Kidney epithelial cell (primary cell): ENCODE data around the gene ACCS. TPM values are rescaled to one million over a fixed set of nuclear protein-coding genes. Genes with fewer than 3 reads are reported as not detected.

Experiments
- DNase-seq: peaks from one replicate; pipeline ENCODE4 v3.0.0-alpha.2; 2010; ENCODE audit warnings: low read depth
- H3K27me3 ChIP-seq: 2 replicates; pipeline ENCODE4 v1.6.0; 2011; ENCODE audit warnings: low read length; ENCODE audit not compliant: control insufficient read depth, insufficient read depth
- H3K36me3 ChIP-seq: 2 replicates; pipeline ENCODE4 v1.5.1; 2011; ENCODE audit warnings: low read length; ENCODE audit not compliant: control insufficient read depth, insufficient read depth
- H3K4me3 ChIP-seq: 2 replicates; pipeline ENCODE4 v1.5.1; 2011; ENCODE audit warnings: low read depth, mild to moderate bottlenecking, control low read depth, low read length
- CTCF ChIP-seq: IDR thresholded peaks from 2 replicates; pipeline ENCODE4 v1.5.1; 2011; ENCODE audit warnings: mild to moderate bottlenecking, moderate library complexity, low read length, control low read depth, inconsistent platforms; ENCODE audit not compliant: insufficient read depth, poor library complexity, severe bottlenecking
- total RNA-seq: library from RNA; depleted of rRNA; stranded (reverse); fragments of >200 nt; gene quantifications from 2 replicates; pipeline ENCODE4 v1.2.3, GENCODE V29; 2015

Gene ACCS
- total RNA-seq, 1 donor from 2014 or later, result 14.3 TPM

GRCh38 chr11:44033856-44034255, 32.2 kb upstream of the ACCS start:
- DNase-seq, result no peak

GRCh38 chr11:44034639-44035038, 31.4 kb upstream of the ACCS start:
- Histone ChIP-seq H3K36me3 (no peaks in the 10 kb centered on the region), H3K27me3 (peaks cover 3% of the 10 kb centered on the region), H3K4me3 (no peak overlapping the region)
- TF ChIP-seq CTCF, result no peak
- DNase-seq, result no peak

More at GRCh38 chr11:44033856-44034255, 32.2 kb upstream of the ACCS start:
- no peak for TF ChIP-seq CTCF
- no peaks in the 10 kb centered on the region for H3K36me3 ChIP-seq
- H3K27me3 ChIP-seq, result peaks cover 3% of the 10 kb centered on the region
- no peak overlapping the region for H3K4me3 ChIP-seq

- H3K27me3 ChIP-seq, result peaks cover 3% of the 10 kb centered on the region
- no peak overlapping the region for H3K4me3 ChIP-seq
- peak; percentile 93 for TF ChIP-seq CTCF
- DNase-seq, result peak; percentile 34
- no peaks in the 10 kb centered on the region for H3K36me3 ChIP-seq
These were observed 29.0 kb upstream of the ACCS start for GRCh38 chr11:44036811-44037657.

- Histone ChIP-seq H3K4me3 (no peak overlapping the region), H3K27me3 (peaks cover 3% of the 10 kb centered on the region), H3K36me3 (no peaks in the 10 kb centered on the region)
- no peak for DNase-seq
- TF ChIP-seq CTCF, result no peak
These were observed 28.4 kb upstream of the ACCS start for GRCh38 chr11:44037658-44037998.

- peaks cover 2% of the 10 kb centered on the region for H3K27me3 ChIP-seq
- H3K36me3 ChIP-seq, result no peaks in the 10 kb centered on the region
- no peak overlapping the region for H3K4me3 ChIP-seq
- no peak for DNase-seq
- no peak for TF ChIP-seq CTCF
These were observed 22.9 kb upstream of the ACCS start for GRCh38 chr11:44043157-44043556.

GRCh38 chr11:44046182-44046581, 19.9 kb upstream of the ACCS start:
- Histone ChIP-seq H3K4me3 (no peak overlapping the region), H3K36me3 (no peaks in the 10 kb centered on the region), H3K27me3 (no peaks in the 10 kb centered on the region)
- DNase-seq, result no peak
- no peak for TF ChIP-seq CTCF
